HG02970 (cell line): ENCODE results near the gene AFAP1L1.

Source experiments
- ATAC-seq: cut with Tn5 transposase; IDR thresholded peaks from one replicate; pipeline ENCODE4 v1.9.1; 2021; ENCODE audit warnings: mild to moderate bottlenecking, moderate library complexity, moderate number of reproducible peaks; ENCODE audit not compliant: unreplicated experiment, low FRiP score

AFAP1L1 gene

GRCh38 chr5:149283626-149284480 is 12.2 kb downstream of the AFAP1L1 start:
- ATAC-seq = no peak

GRCh38 chr5:149284501-149284900 is 12.8 kb downstream of the AFAP1L1 start:
- no peak for ATAC-seq

- ATAC-seq = no peak
These were observed 13.5 kb downstream of the AFAP1L1 start for GRCh38 chr5:149285153-149285552.

- no peak for ATAC-seq
These were observed 16.8 kb downstream of the AFAP1L1 start for GRCh38 chr5:149288436-149288835.

- ATAC-seq = no peak
These were observed 17.6 kb downstream of the AFAP1L1 start for GRCh38 chr5:149289301-149289700.

GRCh38 chr5:149294872-149295829 is 23.5 kb downstream of the AFAP1L1 start:
- no peak for ATAC-seq

- no peak for ATAC-seq
These were observed 25.8 kb downstream of the AFAP1L1 start for GRCh38 chr5:149297340-149298025.

- no peak for ATAC-seq
These were observed 26.5 kb downstream of the AFAP1L1 start for GRCh38 chr5:149298163-149298562.

GRCh38 chr5:149298842-149299404 is 27.3 kb downstream of the AFAP1L1 start:
- ATAC-seq = no peak

- ATAC-seq = no peak
These were observed 27.9 kb downstream of the AFAP1L1 start for GRCh38 chr5:149299451-149300054.

GRCh38 chr5:149300441-149300840 is 28.8 kb downstream of the AFAP1L1 start:
- ATAC-seq = no peak

- ATAC-seq = no peak
These were observed 29.5 kb downstream of the AFAP1L1 start for GRCh38 chr5:149301049-149301743.

- ATAC-seq = no peak
These were observed 30.2 kb downstream of the AFAP1L1 start for GRCh38 chr5:149301744-149302380.

- ATAC-seq = no peak
These were observed 31.0 kb downstream of the AFAP1L1 start for GRCh38 chr5:149302641-149303040.

- no peak for ATAC-seq
These were observed 31.6 kb downstream of the AFAP1L1 start for GRCh38 chr5:149303210-149303609.

GRCh38 chr5:149304195-149305078 is 32.8 kb downstream of the AFAP1L1 start:
- no peak for ATAC-seq

- no peak for ATAC-seq
These were observed 37.7 kb downstream of the AFAP1L1 start for GRCh38 chr5:149309354-149309753.

- no peak for ATAC-seq
These were observed 38.8 kb downstream of the AFAP1L1 start for GRCh38 chr5:149310488-149310887.
